ENCODE results near the gene TENM4.
"Not testable (repeated sequence)": the region's sequence is repeated elsewhere in the genome, so short reads cannot be mapped to it uniquely, and the experiment has no call there.

TENM4 gene

DNA sequence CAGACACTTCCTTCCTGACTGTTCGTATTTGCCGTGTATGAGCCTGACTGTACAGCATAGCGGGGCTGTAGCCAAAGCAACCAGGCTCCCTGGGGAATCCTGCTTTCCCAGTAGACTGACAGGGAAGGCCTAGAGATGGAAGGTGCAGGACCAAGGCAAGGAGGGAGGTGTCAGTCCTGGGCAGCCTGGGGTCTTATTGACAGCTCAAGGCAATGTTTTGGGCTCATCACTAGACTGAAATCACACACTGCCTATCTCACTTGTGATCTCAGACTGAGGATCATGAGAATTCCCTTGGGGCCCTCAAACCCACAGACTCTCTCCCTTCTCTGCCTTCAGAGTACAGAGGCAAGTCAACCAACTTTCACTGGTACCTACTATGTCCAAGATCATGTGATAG is 519.3 kb downstream of the TENM4 start:
- no peak for DNase-seq

DNA sequence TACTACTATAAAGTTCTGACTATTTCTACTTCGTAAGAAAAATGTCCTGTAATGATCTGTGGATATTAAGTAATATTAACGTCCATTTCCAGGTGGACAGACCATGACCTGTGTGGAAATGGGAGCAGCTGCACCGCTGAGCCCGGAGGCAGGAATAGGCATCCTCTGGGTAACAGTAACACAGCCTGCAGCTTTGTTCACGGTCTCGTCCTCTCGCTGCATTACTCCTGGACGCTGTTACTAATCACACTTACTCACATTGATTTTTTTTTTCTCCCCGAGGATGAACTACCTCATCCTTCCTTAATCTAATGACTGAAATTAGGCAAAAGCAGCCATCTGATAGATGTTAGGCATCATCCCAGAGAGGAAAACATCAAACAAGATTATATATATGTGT is 520.5 kb downstream of the TENM4 start:
- DNase-seq = no peak

DNA sequence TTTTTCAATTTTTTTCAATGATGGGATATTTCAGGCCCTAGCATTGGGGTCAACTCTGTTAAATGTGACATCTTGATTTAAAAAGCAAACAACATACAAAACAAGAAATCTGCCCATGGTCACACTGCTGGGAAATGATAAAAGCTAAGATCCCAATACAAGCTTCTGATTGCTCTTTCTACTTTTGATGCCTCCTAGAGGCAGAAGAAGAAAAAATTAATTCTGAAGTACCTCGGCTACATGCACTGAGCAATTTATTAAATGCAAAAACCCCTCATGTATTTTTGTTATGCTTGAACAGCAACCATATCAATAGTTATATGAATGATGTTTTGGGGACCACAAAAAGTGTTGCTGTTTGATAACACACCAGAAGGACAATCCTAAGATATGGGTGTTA is 524.1 kb downstream of the TENM4 start:
- no peak for DNase-seq

DNA sequence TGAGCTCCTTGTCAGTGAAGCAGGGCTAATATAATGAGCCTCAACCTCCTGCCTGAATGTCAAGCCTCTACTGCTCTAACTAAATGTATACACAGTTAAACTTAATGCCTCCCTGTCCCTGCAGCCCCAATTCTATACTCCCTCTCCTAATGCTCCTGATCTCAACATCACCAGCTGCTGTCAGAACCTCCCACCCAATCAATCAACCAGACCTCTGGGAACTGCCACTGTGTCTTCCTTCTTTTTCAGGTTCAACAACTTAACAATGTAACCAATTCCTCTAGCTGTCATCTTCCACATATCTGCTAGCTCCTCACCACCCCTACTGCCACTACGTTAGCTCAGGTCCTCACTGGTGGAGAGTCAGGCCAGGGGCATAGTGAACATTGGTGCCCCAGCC is 526.3 kb downstream of the TENM4 start:
- no peak for DNase-seq

DNA sequence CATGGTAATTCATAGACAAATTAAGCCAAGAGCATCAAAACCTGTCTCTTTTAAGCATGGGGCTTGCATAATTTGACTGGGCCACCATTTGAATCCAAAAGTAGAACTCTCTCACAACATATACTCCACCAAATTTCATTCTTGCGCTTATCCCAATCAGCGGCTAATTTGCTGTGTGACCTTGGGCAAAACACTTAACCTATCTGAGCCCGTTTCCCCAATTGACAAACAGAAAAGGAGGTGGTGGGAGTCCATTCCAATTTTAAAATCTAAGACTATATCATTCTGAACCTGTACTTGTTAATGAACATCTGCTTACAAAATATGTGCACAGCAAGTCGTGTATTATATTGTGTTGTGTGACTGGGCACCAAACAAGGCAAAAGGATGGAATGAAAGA is 528.1 kb downstream of the TENM4 start:
- no peak for DNase-seq

DNA sequence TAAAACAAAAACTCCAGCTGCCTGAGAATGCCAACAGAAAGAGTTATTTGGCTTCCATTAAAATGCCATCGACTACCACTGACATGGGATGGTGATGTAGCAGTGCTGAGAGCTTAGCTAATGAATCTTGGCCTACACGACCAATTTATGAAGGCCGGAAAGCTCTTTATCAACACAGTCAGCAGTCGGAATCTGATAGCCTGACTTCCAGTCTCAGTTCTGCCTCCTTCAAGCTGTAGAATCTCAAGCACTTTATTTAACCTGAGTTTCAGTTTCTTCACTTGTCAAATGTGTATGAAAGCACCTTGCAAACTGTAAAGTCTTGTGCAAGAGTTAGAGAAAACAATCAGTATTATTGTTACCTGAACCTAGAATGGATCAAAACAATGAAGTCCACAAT is 530.5 kb downstream of the TENM4 start:
- no peak for DNase-seq

DNA sequence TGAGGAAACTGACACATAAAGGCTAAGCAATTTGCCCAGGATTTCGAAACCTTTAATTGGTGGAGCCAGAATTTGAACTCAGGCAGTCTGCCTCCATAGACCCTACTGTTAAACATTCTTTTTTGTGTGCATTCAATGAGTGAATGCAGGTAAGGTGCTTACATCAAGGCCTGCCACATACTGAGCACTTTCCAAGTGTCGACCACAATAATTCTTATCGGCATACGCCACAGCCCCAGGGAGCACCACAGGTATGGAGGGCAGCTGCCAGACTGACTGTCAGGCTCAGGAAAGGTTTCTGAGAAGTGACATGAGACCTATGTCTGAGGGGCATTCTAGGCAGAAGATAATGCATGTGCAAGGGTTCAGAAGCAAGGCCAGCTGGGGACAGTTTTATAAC is 531.4 kb downstream of the TENM4 start:
- DNase-seq = no peak

DNA sequence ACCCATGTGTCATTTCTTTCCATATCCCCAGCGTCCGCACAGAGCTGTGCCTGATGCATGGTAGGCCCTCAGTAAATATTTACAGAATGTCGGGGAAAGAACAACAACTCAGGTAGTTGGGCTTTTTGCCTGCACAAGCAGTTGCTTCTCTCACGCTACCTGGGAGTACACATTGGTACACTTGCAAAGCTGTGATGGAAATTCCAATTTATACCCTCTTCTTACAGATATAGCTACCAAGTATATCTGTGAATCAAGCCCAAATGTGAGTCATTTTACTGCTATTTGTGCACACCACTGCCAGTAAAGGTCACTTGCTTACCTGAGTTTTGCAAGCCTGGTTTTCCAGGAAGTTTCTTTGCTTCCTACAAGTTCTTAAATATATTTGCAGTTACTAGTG is 533.2 kb downstream of the TENM4 start:
- no peak for DNase-seq

DNA sequence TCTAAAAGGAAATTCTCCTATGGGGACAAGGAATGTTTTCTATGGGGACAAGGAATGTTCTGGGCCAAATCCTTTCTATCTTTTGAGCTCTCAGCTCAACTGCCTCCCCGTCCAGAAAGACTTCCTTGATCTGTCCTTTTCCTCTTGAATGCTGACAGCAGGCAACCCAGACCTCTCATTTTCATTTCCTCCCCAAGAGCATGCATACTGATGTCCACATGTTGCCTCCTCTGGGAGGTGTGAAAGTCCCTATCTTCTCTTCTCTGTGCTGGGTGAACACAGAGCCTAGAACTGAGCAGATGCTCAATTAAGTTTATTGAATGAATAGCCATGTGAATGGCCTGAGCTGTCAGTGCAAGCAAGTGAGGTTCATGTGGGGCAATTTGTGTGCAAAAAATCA is 534.3 kb downstream of the TENM4 start:
- DNase-seq = no peak

DNA sequence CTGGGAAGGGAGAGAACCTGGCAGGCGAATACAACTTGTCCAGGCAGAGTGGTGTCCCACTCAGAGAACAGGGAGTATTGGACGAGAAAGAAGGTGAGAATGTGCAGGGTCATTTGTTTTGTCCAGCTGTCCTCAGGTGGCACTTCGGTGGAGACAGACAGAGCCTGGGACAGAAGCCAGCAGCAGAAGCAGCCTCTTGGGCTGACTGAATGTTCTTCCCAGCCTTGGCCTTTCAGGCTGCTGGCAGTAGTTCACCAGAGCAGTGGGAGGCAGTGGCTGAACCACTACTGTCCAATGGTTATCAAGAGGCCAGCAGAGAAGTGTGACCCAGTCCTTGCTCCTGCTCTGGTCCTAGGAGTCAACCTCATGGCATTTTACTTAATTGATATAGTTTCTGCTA is 535.1 kb downstream of the TENM4 start:
- no peak for DNase-seq

DNA sequence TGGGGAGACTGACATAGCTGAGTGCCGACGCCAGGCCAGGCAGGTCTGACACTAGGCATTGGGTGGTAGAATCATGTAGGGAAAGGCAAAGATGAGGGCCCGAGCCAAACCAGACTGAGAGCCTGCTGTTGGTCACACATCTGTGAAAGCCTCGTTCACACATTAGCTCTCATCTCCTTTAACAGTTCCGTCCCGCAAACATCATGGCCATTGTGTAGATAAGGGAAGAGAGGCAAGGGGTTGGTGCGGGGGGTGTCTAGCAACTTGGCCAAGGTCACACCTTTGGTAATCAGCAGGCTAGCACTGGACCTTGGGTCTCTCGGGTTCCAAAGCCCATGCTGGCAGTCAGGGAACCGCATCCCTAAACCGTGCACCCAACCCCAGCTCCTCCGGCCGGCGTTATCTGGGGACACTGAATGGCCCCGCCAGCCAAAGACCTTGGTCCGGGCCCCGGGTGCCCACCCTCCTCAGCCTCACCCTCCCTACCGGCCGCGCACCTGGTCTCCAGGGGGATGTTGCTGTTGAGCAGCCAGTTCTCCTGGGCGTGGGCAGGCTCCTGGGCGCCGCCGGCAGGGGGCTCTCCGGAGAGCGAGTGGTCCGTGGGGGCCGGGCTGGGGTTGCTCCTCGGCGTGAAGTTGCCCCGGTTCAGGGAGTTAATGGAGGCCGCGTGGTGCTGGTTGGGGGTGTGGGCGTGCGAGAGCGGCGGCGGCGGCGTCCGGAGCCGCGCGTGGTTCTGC is 537.9 kb downstream of the TENM4 start:
- DNase-seq = no peak

DNA sequence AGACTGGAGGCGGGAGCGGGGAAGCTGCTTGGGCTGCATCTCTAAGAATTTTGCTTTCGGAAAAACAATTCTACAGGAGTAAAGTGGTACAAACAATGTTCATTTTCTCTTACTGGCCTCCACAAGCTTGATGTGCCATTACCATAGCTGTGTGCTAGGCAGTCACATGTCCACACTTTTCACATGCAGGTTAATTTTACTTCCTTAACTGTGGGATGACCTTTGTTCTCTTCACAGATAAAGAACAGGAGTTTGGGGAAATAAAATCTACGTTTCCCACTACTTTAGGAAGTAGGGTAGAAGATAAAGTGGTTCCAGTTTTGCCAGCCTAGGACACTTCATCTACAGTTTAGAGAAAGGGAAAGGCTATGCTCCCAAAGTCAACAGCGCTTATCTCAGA is 539.0 kb downstream of the TENM4 start:
- DNase-seq = no peak

DNA sequence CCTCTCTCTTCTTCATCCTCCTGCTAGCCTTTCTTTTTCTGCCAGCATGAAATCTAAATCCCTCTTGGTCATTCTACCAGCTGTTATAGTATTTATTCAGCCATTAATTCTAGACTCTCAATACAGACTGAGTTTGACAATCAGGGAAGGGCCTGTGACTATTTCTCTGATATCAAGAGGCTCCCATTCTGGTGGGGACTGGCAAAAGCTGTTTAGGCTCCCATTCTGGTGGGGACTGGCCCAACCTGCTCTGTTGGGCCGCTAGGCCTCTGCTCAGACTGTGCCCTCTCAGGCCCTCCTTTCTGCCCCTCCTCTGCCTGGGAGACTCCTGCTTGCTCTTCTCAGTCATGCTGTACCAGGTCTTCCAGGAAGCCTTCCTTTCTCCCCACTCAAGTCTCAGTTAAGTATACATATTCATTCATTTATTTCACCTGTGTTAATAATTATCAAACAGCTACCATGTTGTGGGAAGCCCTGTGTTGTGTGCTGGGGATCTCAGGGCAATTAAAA is 542.5 kb downstream of the TENM4 start:
- no peak for DNase-seq

DNA sequence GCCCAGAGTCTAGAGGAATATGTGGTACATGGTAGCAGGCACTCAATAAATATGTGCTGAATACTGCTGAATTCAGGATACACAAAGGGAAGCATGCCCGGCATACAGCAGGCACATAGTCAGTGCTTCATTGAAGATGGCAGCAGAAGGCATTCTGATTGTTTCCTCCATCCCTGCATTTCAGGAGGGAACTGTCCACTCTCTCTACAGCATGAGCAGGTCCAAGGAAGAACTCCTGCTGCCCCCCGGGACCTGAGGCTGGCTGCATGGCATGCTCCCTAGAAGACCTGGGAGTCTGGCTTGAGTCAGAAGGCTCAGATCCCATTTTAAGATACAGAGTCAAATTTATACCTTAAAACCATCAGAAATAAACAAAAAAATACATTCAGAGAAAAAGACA is 546.8 kb downstream of the TENM4 start:
- DNase-seq = no peak

DNA sequence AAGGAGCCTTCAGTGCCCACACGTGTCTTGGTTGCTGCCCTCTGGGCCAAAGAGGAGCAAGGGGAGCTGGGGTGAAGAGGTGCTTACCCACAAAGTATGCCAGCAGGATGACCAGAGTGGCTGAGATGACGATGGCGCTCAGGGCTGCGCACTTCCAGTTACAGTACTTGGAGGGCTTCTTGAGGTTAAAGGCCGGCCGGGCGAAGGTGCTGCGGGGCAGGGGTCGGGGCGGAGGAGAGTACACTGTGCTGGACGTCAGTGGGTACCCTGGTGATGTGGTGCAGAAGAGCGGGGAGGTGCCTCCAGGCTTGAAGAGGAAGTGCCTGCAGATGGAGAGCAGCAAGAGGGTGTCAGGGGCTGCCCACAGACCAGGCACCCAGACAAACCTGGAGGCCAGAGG is 551.1 kb downstream of the TENM4 start:
- DNase-seq = no peak

DNA sequence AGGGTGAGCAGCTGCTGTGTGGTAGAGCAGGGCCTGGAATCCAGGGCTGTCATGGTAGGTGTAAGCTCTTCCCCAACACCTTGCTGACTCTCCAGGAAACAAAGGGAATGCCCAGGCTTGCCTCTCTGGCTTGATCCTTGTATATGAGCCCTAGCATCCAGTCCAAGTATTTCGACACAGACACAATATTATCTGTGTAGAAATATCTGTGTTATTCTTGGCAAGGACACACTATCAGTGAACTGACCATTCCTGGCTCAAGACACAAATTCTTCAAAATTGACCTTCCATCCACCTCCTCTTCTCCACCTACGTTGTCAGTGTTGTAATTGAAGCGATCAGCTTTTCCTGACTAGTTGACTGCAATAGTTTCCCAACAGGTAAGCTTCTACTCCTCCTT is 554.2 kb downstream of the TENM4 start:
- DNase-seq = no peak

DNA sequence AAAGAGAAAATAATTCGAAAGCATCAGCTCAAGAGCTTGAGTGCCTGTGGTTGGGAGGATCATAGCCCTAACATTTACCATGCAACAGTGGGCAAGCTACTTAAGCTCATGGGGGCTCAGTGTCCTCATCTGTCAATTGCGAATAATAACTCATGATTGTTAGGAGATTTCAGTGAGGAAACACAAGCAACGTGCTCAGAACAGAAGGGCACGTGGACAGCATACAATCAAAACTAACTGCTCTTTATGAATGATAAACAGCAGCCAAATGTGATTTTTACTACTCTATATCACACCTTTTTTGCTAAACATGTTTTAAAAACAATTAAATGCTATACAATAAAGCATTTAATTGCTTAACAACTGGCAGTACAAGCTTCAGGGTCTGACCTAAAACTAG is 556.1 kb downstream of the TENM4 start:
- DNase-seq = no peak

DNA sequence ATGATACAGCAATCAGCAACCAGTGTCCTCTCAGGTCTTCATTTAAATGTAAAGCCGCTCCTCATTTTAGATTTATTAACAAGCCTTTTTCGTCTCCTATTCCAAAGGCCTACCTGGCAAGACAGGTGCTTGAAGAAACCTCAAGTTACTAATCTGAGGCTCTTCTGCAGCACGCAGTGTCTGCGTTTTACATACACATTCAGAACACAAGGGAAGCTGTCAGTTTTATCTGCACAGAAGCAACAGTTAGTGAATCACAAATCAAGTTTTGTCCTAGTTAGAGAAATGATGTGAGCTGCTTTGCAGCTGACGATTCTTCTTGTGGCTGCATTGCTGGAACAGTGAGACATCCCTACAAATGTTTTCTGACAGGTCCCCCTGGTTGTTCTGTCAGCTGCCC is 557.3 kb downstream of the TENM4 start:
- DNase-seq = no peak

DNA sequence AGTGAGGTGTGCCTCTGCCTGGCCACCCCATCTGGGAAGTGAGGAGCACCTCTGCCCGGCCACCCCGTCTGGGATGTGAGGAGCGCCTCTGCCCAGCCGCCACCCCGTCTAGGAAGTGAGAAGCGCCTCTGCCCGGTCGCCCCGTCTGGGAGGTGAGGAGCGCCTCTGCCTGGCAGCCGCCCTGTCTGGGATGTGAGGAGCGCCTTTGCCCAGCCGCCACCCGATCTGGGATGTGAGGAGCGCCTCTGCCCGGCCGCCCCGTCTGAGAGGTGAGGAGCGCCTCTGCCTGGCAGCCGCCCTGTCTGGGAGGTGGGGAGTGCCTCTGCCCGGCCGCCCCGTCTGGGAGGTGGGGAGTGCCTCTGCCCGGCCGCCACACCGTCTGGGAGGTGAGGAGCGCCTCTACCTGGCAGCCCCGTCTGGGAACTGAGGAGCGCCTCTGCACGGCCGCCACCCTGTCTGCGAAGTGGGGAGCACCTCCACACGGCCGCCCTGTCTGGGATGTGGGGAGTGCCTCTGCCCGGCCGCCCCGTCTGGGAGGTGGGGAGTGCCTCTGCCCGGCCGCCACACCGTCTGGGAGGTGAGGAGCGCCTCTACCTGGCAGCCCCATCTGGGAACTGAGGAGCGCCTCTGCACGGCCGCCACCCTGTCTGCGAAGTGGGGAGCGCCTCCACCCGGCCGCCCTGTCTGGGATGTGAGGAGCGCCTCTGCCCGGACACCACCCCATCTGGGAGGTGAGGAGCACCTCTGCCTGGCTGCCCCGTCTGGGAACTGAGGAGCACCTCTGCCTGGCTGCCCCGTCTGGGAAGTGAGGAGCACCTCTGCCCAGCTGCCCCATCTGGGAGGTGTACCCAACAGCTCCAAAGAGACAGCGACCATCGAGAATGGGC is 561.5 kb downstream of the TENM4 start:
- DNase-seq = not testable (repeated sequence)

DNA sequence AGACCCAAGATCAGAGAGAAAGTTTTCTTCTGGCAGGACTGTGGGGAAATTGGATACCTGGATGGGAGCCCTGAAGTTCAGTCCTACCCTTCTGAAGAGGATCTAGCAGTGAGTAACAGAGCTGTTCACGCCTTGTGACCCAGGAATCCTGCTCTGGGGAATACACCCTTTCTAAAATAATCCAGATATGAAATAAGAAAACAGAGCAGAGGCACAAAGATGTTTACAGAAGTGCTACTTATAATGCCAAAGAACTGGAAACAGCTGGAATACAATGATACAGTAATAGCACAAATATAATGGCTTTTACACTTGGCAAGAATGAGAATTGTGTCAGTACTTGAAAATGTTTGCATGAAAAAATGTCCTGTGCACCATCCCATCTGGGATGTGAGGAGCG is 562.2 kb downstream of the TENM4 start:
- no peak for DNase-seq

DNA sequence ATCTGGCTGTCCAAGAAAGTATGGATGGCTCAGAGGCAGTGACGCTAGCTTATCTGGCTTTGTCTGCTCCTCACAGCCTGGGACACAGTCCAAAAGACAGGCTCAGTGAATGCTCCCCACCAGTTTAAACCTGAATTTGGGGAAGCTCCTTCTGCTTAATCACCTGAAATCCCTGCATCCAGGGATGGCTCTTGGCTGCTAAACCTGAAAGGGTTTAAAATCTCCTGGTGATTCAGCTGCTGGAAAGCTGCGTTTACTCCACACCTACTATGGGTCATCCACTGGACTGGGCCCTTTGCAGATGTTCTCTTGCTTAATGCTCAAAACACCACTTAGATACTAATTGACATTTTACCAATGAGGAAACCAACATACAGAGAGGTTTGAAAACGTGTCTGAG is 564.2 kb downstream of the TENM4 start:
- DNase-seq = no peak

DNA sequence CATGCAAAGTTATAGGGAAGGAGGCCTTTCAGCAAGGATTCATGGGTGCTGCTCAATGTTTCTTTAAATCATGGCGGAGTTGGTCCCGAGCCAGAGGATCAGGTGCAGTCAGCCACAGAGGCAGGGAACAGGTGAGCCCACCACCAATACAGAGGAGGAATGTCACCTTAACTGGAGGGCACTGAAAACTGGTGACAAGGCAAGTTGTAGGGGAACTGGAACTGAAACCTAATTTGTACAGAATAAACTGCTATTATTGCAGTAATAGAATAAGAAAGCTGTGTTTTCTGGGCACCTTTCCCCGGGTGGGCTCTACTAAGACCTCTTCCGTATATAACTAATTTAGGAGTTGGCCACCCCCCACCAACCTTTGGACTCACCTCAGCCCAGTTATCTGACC is 570.2 kb downstream of the TENM4 start:
- DNase-seq = no peak

DNA sequence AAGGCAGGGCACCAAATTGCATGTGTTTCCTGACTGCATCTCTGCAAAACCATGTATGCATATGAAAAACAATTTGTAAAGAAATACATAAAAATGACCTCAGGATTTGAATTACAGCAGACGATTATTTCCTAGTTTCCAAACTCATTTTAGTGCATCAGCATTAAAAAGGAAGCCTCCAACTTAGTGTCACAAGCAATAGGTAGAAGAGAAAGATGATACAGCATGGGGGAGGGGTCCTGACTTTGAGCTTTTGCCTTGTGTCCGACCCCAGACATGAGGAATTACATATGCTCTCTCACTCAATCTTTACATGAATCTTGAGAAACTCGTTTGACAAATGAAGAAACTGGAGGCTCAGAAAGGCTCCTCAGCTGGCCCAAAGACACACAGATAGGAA is 571.5 kb downstream of the TENM4 start:
- no peak for DNase-seq

DNA sequence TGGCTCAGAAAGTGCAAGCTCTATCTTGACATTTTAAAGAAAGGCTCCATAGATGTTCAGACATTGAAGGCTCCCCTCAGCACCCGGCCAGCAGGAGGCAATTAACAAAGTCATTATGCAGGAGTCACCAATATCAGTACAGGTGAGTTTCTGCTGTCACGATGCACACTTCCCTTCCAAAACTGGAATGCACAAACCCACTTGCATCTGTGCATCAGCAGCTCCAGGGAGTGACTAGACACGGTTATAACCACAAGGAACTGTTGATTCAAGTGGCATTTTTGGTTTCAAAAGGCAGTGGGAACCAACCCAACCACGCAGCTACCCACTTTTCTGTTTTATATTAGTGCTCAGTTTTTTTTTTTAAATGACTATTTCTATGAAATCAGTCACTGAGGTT is 572.3 kb downstream of the TENM4 start:
- DNase-seq = no peak

Data from NCI-H1092 (cell line).